ENCODE measurements around the gene TTLL11. TPM values are rescaled to one million over a fixed set of nuclear protein-coding genes. Genes with fewer than 3 reads are reported as not detected.

TTLL11 gene
- total RNA-seq, 4 donors from 2014 or later = 15.1 to 42.6 (median 29.1) TPM

- TF ChIP-seq POLR2AphosphoS5 (IDR thresholded peaks at IDR 0.05) = no peak
- no peak for TF ChIP-seq CTCF (IDR thresholded peaks at IDR 0.05)
- TF ChIP-seq POLR2A (IDR thresholded peaks at IDR 0.05) = no peak
- no peak for TF ChIP-seq EP300 (IDR thresholded peaks at IDR 0.05)
Observed at GRCh38 chr9:122060481-122060880, 32.6 kb downstream of the TTLL11 start.

DNA sequence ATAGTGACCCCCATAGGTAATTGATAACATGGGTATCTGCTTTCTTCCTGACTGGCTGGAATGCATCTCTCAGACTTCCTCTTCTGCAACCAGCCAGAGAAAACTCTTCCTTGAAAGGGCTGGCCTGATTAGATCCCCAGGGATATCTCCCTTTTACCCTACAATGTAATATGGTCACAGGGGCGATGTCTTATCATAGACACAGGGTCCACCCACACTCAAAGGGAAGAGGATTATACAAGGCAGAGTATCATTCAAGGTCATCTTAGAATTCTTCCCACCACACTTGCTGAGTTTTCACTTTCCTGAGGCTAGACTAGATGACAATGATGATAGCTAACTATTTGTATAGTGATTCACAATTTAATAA, 33.2 kb downstream of the TTLL11 start:
- Histone ChIP-seq H3K9me3 (no peaks in the 10 kb centered on the region), H3K27me3 (no peaks in the 10 kb centered on the region), H3K27ac (no peak overlapping the region), H3K4me3 (no peak overlapping the region), H3K36me3 (peaks cover 0 to 6% of the 10 kb centered on the region in 2 donors), H3K4me1 (peaks cover 0 to 21% (median 5%) of the 10 kb centered on the region in 3 donors)
- 100% methylated on average over 1 of the region's 1 CpG; no CpG with 5 or more reads in 1 of the 2 donors for WGBS, 2 donors (ENCODE audit: low coverage in 1 of 2)
- TF ChIP-seq CTCF (IDR thresholded peaks at IDR 0.05) (no peak), EP300 (IDR thresholded peaks at IDR 0.05) (no peak), POLR2AphosphoS5 (IDR thresholded peaks at IDR 0.05) (no peak)
- ATAC-seq = no peak

More at GRCh38 chr9:122060481-122060880, 32.6 kb downstream of the TTLL11 start:
- 80 to 96% methylated on average over 2 to 3 of the region's 4 CpGs for WGBS, 2 donors (ENCODE audit: low coverage in 1 of 2)
- H3K27ac ChIP-seq = no peak overlapping the region
- peaks cover 0 to 6% of the 10 kb centered on the region in 2 donors for H3K36me3 ChIP-seq
- no peaks in the 10 kb centered on the region for H3K27me3 ChIP-seq
- H3K4me1 ChIP-seq = peaks cover 0 to 26% (median 11%) of the 10 kb centered on the region in 3 donors
- ATAC-seq = no peak
- no peak overlapping the region for H3K4me3 ChIP-seq
- no peaks in the 10 kb centered on the region for H3K9me3 ChIP-seq

DNA sequence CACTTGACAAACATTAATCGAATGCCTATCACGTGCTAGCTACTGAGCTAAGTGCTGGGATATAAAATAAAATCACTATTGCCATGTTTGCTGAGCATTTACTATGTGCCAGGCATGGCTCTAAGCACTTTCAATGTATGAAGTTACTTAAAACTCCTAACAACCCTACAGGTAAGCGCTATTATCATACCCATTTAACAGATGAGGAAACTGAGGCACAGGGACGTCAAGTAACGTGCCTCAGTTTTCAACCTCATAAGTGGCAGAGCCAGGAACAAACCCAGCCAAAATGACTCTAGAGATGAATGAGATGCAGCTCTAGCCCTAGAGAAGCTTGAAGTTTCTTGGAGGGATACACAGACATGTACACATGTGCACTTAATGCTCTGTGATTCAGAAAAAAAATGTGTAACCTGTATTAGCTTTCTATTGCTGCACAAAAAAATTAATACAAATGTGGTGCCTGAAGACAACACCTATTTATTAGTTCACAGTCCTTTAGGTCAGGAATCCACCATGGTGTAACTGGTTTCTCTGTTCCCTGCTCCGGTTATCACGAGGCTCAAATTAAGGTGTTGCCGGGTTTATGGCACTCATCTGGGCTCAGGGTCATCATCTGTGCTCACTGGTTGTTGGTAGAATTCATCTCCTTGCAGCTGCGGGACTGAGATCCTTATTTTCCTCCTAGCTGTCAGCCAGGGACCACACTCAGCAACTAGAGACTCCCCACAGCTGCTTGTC, 33.7 kb downstream of the TTLL11 start:
- WGBS, 2 donors (ENCODE audit: low coverage in 1 of 2) = 88 to 91% methylated on average over 6 to 8 of the region's 9 CpGs
- ATAC-seq = no peak
- Histone ChIP-seq H3K9me3 (no peaks in the 10 kb centered on the region), H3K27me3 (no peaks in the 10 kb centered on the region), H3K4me1 (peaks cover 0 to 15% (median 0%) of the 10 kb centered on the region in 3 donors), H3K4me3 (no peak overlapping the region), H3K27ac (no peak overlapping the region), H3K36me3 (peaks cover 0 to 6% of the 10 kb centered on the region in 2 donors)
- TF ChIP-seq EP300 (IDR thresholded peaks at IDR 0.05) = no peak
- no peak for TF ChIP-seq POLR2A (IDR thresholded peaks at IDR 0.05)
- no peak for TF ChIP-seq POLR2AphosphoS5 (IDR thresholded peaks at IDR 0.05)
- TF ChIP-seq CTCF (IDR thresholded peaks at IDR 0.05) = no peak

GRCh38 chr9:122058709-122059108, 34.4 kb downstream of the TTLL11 start:
- Histone ChIP-seq H3K27me3 (no peaks in the 10 kb centered on the region), H3K4me1 (peaks cover 0 to 15% (median 0%) of the 10 kb centered on the region in 3 donors), H3K27ac (no peak overlapping the region), H3K4me3 (no peak overlapping the region), H3K9me3 (no peaks in the 10 kb centered on the region), H3K36me3 (peaks cover 0 to 6% of the 10 kb centered on the region in 2 donors)
- no peak for TF ChIP-seq POLR2A (IDR thresholded peaks at IDR 0.05)
- TF ChIP-seq CTCF (IDR thresholded peaks at IDR 0.05) = no peak
- no peak for TF ChIP-seq EP300 (IDR thresholded peaks at IDR 0.05)
- no peak for TF ChIP-seq POLR2AphosphoS5 (IDR thresholded peaks at IDR 0.05)
- WGBS, 2 donors (ENCODE audit: low coverage in 1 of 2) = 79 to 86% methylated on average over 2 to 4 of the region's 4 CpGs
- no peak for ATAC-seq

DNA sequence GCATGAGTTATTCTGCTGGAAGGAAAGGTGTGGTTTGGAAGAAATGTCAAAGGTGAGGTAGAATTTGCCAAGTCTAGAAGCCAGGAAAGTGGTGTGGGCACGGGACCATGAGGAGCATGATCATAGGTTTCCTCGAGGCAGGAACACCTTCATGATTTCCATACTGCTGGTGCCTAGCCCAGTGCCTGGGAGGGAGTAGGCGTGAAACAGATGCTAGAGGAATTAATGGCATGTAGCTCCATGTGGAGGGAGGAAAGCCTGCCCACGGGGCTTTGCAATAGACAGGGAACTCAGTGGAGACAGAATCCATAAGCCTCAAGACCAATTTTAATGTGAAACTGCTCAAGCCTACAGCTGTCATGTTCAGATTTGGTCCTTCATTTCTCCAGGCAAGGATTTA, 35.1 kb downstream of the TTLL11 start:
- peaks cover 0 to 13% of the 10 kb centered on the region in 2 donors for H3K36me3 ChIP-seq
- H3K27me3 ChIP-seq = no peaks in the 10 kb centered on the region
- 56 to 62% methylated on average over 4 of the region's 4 CpGs for WGBS, 2 donors (ENCODE audit: low coverage in 1 of 2)
- no peak overlapping the region for H3K4me3 ChIP-seq
- no peak overlapping the region for H3K27ac ChIP-seq
- no peaks in the 10 kb centered on the region for H3K9me3 ChIP-seq
- H3K4me1 ChIP-seq = peaks cover 0 to 15% (median 0%) of the 10 kb centered on the region in 3 donors
- no peak for ATAC-seq
- no peak for TF ChIP-seq CTCF (IDR thresholded peaks at IDR 0.05)
- TF ChIP-seq POLR2AphosphoS5 (IDR thresholded peaks at IDR 0.05) = no peak
- no peak for TF ChIP-seq POLR2A (IDR thresholded peaks at IDR 0.05)
- TF ChIP-seq EP300 (IDR thresholded peaks at IDR 0.05) = no peak

Measured in gastroesophageal sphincter (tissue), 4 donors.